Measurements from ENCODE around the gene CD70.

DNA sequence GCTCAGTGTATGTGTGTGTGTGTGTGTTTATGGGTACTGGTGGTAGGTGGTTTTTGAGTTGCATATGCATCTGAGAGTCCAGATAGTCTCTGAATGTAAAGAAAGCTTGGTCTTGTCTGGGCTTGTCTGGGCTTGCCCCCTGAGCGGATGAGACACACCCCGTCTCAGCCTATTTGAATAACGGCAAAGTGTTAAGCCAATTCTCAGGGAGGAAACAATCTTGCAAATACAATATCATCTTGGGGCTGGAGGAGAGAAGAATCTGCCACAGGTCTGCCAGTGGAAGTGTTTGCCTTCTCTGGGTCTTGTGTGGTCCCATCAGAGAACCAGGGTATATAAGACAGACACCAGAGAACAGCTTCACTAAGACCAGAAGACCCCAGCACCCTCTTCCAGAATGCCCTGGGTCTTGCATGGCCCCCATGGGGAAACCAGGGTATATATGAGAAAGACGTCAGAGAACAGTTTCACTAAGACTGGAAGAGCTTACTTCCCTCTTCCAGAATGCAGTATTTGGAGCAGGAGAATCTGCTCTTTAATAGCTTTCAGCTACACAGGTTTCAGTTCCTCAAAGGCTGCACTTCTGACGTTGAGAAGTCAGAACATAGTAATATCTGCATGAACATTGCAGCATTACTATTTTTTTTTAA lies 13.3 kb downstream of the CD70 start:
- TF ChIP-seq POLR2A (IDR thresholded peaks at IDR 0.05) = no peak
- no peak for TF ChIP-seq CTCF (IDR thresholded peaks at IDR 0.05)

Data from heart left ventricle (tissue), 13 donors.